GM12891 (cell line): Measurements from ENCODE around the gene PMS2.

ENCODE experiments used
- PAX5 ChIP-seq: IDR thresholded peaks from 2 replicates; pipeline ENCODE4 v1.6.1; 2011; ENCODE audit warnings: low read length, moderate library complexity, mild to moderate bottlenecking; ENCODE audit not compliant: insufficient read depth, severe bottlenecking
- POLR2A ChIP-seq: IDR thresholded peaks from 2 replicates; pipeline ENCODE4 v1.6.1; 2011; ENCODE audit warnings: low read depth, low read length, control low read depth
- POLR2AphosphoS5 ChIP-seq: IDR thresholded peaks from 2 replicates; pipeline ENCODE4 v1.6.1; 2011; ENCODE audit warnings: low read depth, low read length, control low read depth
- TAF1 ChIP-seq: IDR thresholded peaks from 2 replicates; pipeline ENCODE4 v1.6.1; 2011; ENCODE audit warnings: low read depth, low read length, control low read depth

DNA sequence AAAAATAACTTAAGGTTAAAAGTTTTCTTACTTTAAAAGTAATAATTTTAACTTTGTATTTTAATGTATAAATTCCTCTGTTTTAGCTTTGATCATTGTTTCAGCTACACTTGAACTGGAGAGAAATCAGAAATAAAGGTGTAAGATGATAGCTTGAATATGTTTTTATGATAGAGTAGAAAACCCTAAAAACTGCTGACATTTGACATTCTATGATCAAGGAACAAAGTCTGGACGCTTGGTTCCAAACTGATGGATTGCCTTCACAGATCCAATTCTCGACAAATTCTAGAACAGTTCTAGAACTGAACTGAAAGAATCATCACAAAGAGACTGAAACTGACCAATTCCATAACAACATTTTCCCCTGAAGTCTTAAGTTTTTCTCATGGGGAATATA, 22.1 kb upstream of the PMS2 start, which contains the start of gene ANKRD61:
- no peak for TF ChIP-seq POLR2A
- no peak for TF ChIP-seq TAF1
- TF ChIP-seq PAX5 = no peak
- no peak for TF ChIP-seq POLR2AphosphoS5
